Vagina (tissue), 2 donors: ENCODE results near the gene CACNA1D. TPM values are rescaled to one million over a fixed set of nuclear protein-coding genes. Genes with fewer than 3 reads are reported as not detected.

ENCODE experiments used
- DNase-seq, 2 donors: peaks; one replicate each; pipeline ENCODE4 v3.0.0-alpha.2; 2017; ENCODE audit errors: extremely low spot score in 2 of 2
- H3K27ac ChIP-seq: fragments of 200-600 bp; sonication (generic); one replicate; pipeline ENCODE4 v1.5.1; 2019
- H3K27me3 ChIP-seq: fragments of 200-600 bp; sonication (generic); one replicate; pipeline ENCODE4 v1.5.1; 2019
- H3K36me3 ChIP-seq, 2 donors: fragments of 200-600 bp; sonication (generic); one replicate each; pipeline ENCODE4 v1.5.1; 2017 to 2019
- H3K4me1 ChIP-seq: fragments of 200-600 bp; sonication (generic); one replicate; pipeline ENCODE4 v1.5.1; 2019
- H3K4me3 ChIP-seq, 2 donors: fragments of 200-600 bp; sonication (generic); 1 replicate in 1 of 2; 2 replicates in 1 of 2; pipeline ENCODE4 v1.5.1; 2016 to 2019
- H3K9me3 ChIP-seq: fragments of 200-600 bp; sonication (generic); one replicate; pipeline ENCODE4 v1.5.1; 2019
- CTCF ChIP-seq, 3 experiments: fragments of 450-650 bp in 2 of 3; fragments of 200-600 bp in 1 of 3; sonication (generic) in 1 of 3; IDR thresholded peaks; one replicate each; pipeline ENCODE4 v1.5.1; 2017 to 2019; ENCODE audit warnings: antibody characterized with exemption in 3 of 3, mild to moderate bottlenecking in 2 of 3, moderate library complexity in 2 of 3
- POLR2A ChIP-seq, 2 donors: fragments of 450-650 bp; IDR thresholded peaks; one replicate each; pipeline ENCODE4 v1.6.1; 2017; ENCODE audit warnings: antibody characterized with exemption in 2 of 2, mild to moderate bottlenecking in 2 of 2, moderate library complexity in 2 of 2
- POLR2AphosphoS5 ChIP-seq, 2 donors: sonication (generic); formaldehyde crosslinking; IDR thresholded peaks; one replicate each; pipeline ENCODE4 v1.9.0; 2017; ENCODE audit warnings: antibody characterized with exemption in 2 of 2, mild to moderate bottlenecking in 2 of 2, low read depth in 1 of 2; ENCODE audit not compliant: insufficient read depth in 1 of 2
- intact Hi-C: fragments of 100-400 bp; cut with DNase I; formaldehyde crosslinking; loops from one replicate; pipeline ENCODE4 v1.15.1; 2023
- total RNA-seq: library from RNA; depleted of rRNA; stranded (reverse); fragments of >200 nt; gene quantifications from one replicate; pipeline ENCODE4 v1.2.3, GENCODE V29; 2016

Gene CACNA1D
- total RNA-seq, 1 donor from 2014 or later, result 0.74 TPM

- H3K4me1 ChIP-seq, result peaks cover 28% of the 10 kb centered on the region
- no peaks in the 10 kb centered on the region for H3K27me3 ChIP-seq
- no peak for TF ChIP-seq CTCF (IDR thresholded peaks at IDR 0.05)
- no peaks in the 10 kb centered on the region for H3K9me3 ChIP-seq
- no peaks in the 10 kb centered on the region for H3K36me3 ChIP-seq
- no peak overlapping the region for H3K27ac ChIP-seq
- intact Hi-C loops, result no loop called here
- no peak for DNase-seq
- no peak overlapping the region for H3K4me3 ChIP-seq
Observed at GRCh38 chr3:53800041-53800906, 305.9 kb downstream of the CACNA1D start.

GRCh38 chr3:53801319-53801718 is 306.9 kb downstream of the CACNA1D start:
- H3K36me3 ChIP-seq, result no peaks in the 10 kb centered on the region
- intact Hi-C loops, result no loop called here
- H3K4me1 ChIP-seq, result peaks cover 25% of the 10 kb centered on the region

GRCh38 chr3:53802256-53802880 is 308.0 kb downstream of the CACNA1D start:
- intact Hi-C loops, result no loop called here
- H3K27me3 ChIP-seq, result no peaks in the 10 kb centered on the region
- DNase-seq, result no peak
- peaks cover 22% of the 10 kb centered on the region for H3K4me1 ChIP-seq
- no peak overlapping the region for H3K27ac ChIP-seq
- TF ChIP-seq CTCF (IDR thresholded peaks at IDR 0.05) (no peak), POLR2A (IDR thresholded peaks at IDR 0.05) (no peak), POLR2AphosphoS5 (IDR thresholded peaks at IDR 0.05; ENCODE audit: insufficient read depth in 1 of 2, low read depth in 1 of 2) (no peak)
- no peaks in the 10 kb centered on the region for H3K9me3 ChIP-seq
- no peak overlapping the region for H3K4me3 ChIP-seq
- no peaks in the 10 kb centered on the region for H3K36me3 ChIP-seq

More at GRCh38 chr3:53801319-53801718, 306.9 kb downstream of the CACNA1D start:
- no peak for DNase-seq
- no peak overlapping the region for H3K27ac ChIP-seq
- TF ChIP-seq POLR2A (IDR thresholded peaks at IDR 0.05), result no peak
- no peak overlapping the region for H3K4me3 ChIP-seq
- H3K27me3 ChIP-seq, result no peaks in the 10 kb centered on the region
- H3K9me3 ChIP-seq, result no peaks in the 10 kb centered on the region

- Histone ChIP-seq H3K27ac (no peak overlapping the region), H3K4me1 (peaks cover 22% of the 10 kb centered on the region), H3K36me3 (no peaks in the 10 kb centered on the region), H3K27me3 (no peaks in the 10 kb centered on the region), H3K4me3 (no peak overlapping the region), H3K9me3 (no peaks in the 10 kb centered on the region)
- no peak for DNase-seq
- intact Hi-C loops, result no loop called here
- TF ChIP-seq POLR2A (IDR thresholded peaks at IDR 0.05), result no peak
- TF ChIP-seq POLR2AphosphoS5 (IDR thresholded peaks at IDR 0.05; ENCODE audit: insufficient read depth in 1 of 2, low read depth in 1 of 2), result no peak
- no peak for TF ChIP-seq CTCF (IDR thresholded peaks at IDR 0.05)
Observed at GRCh38 chr3:53803124-53803815, 308.9 kb downstream of the CACNA1D start.

- DNase-seq, result no peak
- H3K27me3 ChIP-seq, result no peaks in the 10 kb centered on the region
- peaks cover 22% of the 10 kb centered on the region for H3K4me1 ChIP-seq
- no peaks in the 10 kb centered on the region for H3K36me3 ChIP-seq
- TF ChIP-seq CTCF (IDR thresholded peaks at IDR 0.05), result no peak
- TF ChIP-seq POLR2A (IDR thresholded peaks at IDR 0.05), result no peak
- no peak for TF ChIP-seq POLR2AphosphoS5 (IDR thresholded peaks at IDR 0.05; ENCODE audit: insufficient read depth in 1 of 2, low read depth in 1 of 2)
- no peaks in the 10 kb centered on the region for H3K9me3 ChIP-seq
- H3K27ac ChIP-seq, result no peak overlapping the region
- no peak overlapping the region for H3K4me3 ChIP-seq
- intact Hi-C loops, result no loop called here
Observed at GRCh38 chr3:53803816-53804695, 309.6 kb downstream of the CACNA1D start.
